CD8-positive, alpha-beta memory T cell (primary cell): ENCODE results near the gene SORCS2. TPM values are rescaled to one million over a fixed set of nuclear protein-coding genes. Genes with fewer than 3 reads are reported as not detected.

Experiments used
- CTCF ChIA-PET: fragments of 350-600 bp; sonication (Branson Sonifier 250); formaldehyde crosslinking; loops from one replicate; lab custom pipeline; 2021; ENCODE audit warnings: antibody characterized with exemption; lab: Charles Lee
- POLR2A ChIA-PET: fragments of 350-600 bp; sonication (Branson Sonifier 250); formaldehyde crosslinking; loops from one replicate; lab custom pipeline; 2021; ENCODE audit warnings: antibody characterized with exemption; lab: Charles Lee
- DNase-seq, 5 donors: peaks; one replicate each; pipeline versions ENCODE4 v3.0.0 to v3.0.0-alpha.2; 2020 to 2022; ENCODE audit warnings: mixed read lengths in 1 of 5
- H3K27ac ChIP-seq: one replicate; pipeline ENCODE4 v1.7.0; 2013; ENCODE audit warnings: low read depth, mild to moderate bottlenecking, low read length, moderate library complexity
- H3K27me3 ChIP-seq: 2 replicates; pipeline ENCODE4 v1.7.0; 2013; ENCODE audit warnings: low read length, mild to moderate bottlenecking; ENCODE audit not compliant: insufficient read depth, poor library complexity, severe bottlenecking
- H3K36me3 ChIP-seq: 2 replicates; pipeline ENCODE4 v1.7.0; 2013; ENCODE audit warnings: mild to moderate bottlenecking, low read length, moderate library complexity; ENCODE audit not compliant: insufficient read depth
- H3K4me1 ChIP-seq: 2 replicates; pipeline ENCODE4 v1.7.0; 2013; ENCODE audit warnings: mild to moderate bottlenecking, low read length, moderate library complexity; ENCODE audit not compliant: insufficient read depth
- H3K4me3 ChIP-seq: 2 replicates; pipeline ENCODE4 v1.7.0; 2013; ENCODE audit warnings: mild to moderate bottlenecking, low read length
- H3K9me3 ChIP-seq: 2 replicates; pipeline ENCODE4 v1.7.0; 2013; ENCODE audit warnings: mild to moderate bottlenecking, low read length
- H3K27ac Mint-ChIP-seq, 8 donors: one replicate each; pipeline ENCODE4 v1.8.0; 2020 to 2021; ENCODE audit warnings: mixed read lengths in 8 of 8, mild to moderate bottlenecking in 6 of 8, inconsistent platforms in 3 of 8, moderate library complexity in 3 of 8
- H3K27me3 Mint-ChIP-seq, 2 donors: one replicate each; pipeline ENCODE4 v1.8.0; 2020 to 2021; ENCODE audit warnings: mixed read lengths in 2 of 2, mild to moderate bottlenecking in 1 of 2, moderate library complexity in 1 of 2
- H3K36me3 Mint-ChIP-seq, 3 donors: one replicate each; pipeline ENCODE4 v1.8.0; 2020 to 2021; ENCODE audit warnings: mixed read lengths in 3 of 3, inconsistent platforms in 1 of 3, mild to moderate bottlenecking in 1 of 3
- H3K4me1 Mint-ChIP-seq, 3 donors: one replicate each; pipeline ENCODE4 v1.8.0; 2020 to 2021; ENCODE audit warnings: mixed read lengths in 3 of 3, inconsistent platforms in 1 of 3, mild to moderate bottlenecking in 1 of 3
- H3K4me3 Mint-ChIP-seq, 7 donors: one replicate each; pipeline ENCODE4 v1.8.0; 2020 to 2021; ENCODE audit warnings: mixed read lengths in 7 of 7, mild to moderate bottlenecking in 6 of 7, moderate library complexity in 4 of 7, inconsistent platforms in 2 of 7
- H3K9me3 Mint-ChIP-seq, 5 donors: one replicate each; pipeline ENCODE4 v1.8.0; 2020 to 2022; ENCODE audit warnings: mixed read lengths in 5 of 5, mild to moderate bottlenecking in 3 of 5, moderate library complexity in 2 of 5, inconsistent platforms in 1 of 5
- polyA plus RNA-seq: library from polyadenylated mRNA; unstranded; fragments of 300-500 nt; fragmentation: Illumina TruSeq; gene quantifications from one replicate; pipeline ENCODE4 v1.2.3, GENCODE V29; 2021
- total RNA-seq, 2 experiments: library from RNA; stranded (reverse); gene quantifications; one replicate each; pipeline ENCODE4 v1.2.3, GENCODE V29; 2021

Gene SORCS2
- total and polyA plus RNA-seq, 3 experiments from 2014 or later: not detected

GRCh38 chr4:7689773-7690693, 497.7 kb downstream of the SORCS2 start:
- H3K4me1 ChIP-seq: no peaks in the 10 kb centered on the region
- H3K27ac Mint-ChIP-seq: no peak overlapping the region
- CTCF ChIA-PET: no interaction called here
- peak in 1 of 5 donors; percentile 12 for DNase-seq
- no peak overlapping the region for H3K27ac ChIP-seq
- no peaks in the 10 kb centered on the region for H3K27me3 ChIP-seq
- H3K4me1 Mint-ChIP-seq: no peaks in the 10 kb centered on the region
- POLR2A ChIA-PET: no interaction called here
- no peaks in the 10 kb centered on the region for H3K36me3 Mint-ChIP-seq
- no peak overlapping the region for H3K4me3 ChIP-seq
- H3K4me3 Mint-ChIP-seq: no peak overlapping the region
- no peaks in the 10 kb centered on the region for H3K9me3 Mint-ChIP-seq
- H3K36me3 ChIP-seq: no peaks in the 10 kb centered on the region
- H3K27me3 Mint-ChIP-seq: peaks cover 0 to 1% of the 10 kb centered on the region in 2 donors
- no peaks in the 10 kb centered on the region for H3K9me3 ChIP-seq

DNA sequence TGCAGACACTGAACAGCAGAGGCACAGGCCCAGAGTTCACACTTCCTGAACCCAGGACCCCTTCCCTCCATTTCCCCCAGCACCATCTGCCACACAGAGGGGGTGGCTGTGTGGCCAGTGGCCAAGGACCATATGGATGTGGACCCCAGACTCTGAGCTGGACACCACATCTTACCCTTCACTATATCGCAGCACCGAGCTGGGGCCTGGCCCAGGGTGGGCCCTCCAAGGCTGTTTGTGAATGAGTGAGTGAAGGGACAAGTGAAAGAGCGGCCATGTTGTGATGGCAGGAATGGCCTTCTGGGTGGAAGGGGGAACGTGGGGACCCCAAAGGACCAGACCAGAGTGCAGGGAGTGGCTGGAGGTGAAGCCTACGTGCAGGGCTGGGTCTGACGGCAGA, 498.7 kb downstream of the SORCS2 start:
- Histone ChIP-seq H3K4me1 (no peaks in the 10 kb centered on the region), H3K9me3 (no peaks in the 10 kb centered on the region), H3K36me3 (no peaks in the 10 kb centered on the region), H3K27me3 (no peaks in the 10 kb centered on the region), H3K4me3 (no peak overlapping the region), H3K27ac (no peak overlapping the region)
- no peaks in the 10 kb centered on the region for H3K4me1 Mint-ChIP-seq
- H3K27ac Mint-ChIP-seq: no peak overlapping the region
- CTCF ChIA-PET: no interaction called here
- POLR2A ChIA-PET: no interaction called here
- DNase-seq: peak in 1 of 5 donors; percentile 30
- peaks cover 0 to 1% of the 10 kb centered on the region in 2 donors for H3K27me3 Mint-ChIP-seq
- no peak overlapping the region for H3K4me3 Mint-ChIP-seq
- H3K36me3 Mint-ChIP-seq: no peaks in the 10 kb centered on the region
- no peaks in the 10 kb centered on the region for H3K9me3 Mint-ChIP-seq

DNA sequence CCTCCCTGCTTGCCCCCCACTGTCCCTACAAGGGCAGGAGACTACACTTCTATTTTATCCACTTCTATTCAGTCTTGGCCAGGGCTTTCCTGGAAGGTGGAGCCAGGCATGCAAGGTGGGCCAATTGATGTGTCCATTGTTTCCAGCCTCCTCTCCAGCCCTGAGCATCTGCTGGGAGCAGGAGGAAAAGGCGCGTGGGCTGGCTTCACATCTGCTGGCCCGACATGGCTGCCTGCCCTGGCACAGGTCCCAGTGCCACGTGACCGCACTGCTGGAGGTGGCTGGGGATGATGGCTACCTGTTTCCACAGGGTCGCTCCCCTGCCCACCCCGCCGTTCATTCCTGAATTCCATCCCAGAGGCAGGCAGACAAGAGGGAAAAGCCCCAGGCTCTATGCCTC, 499.6 kb downstream of the SORCS2 start:
- Histone ChIP-seq H3K9me3 (no peaks in the 10 kb centered on the region), H3K4me3 (no peak overlapping the region), H3K36me3 (no peaks in the 10 kb centered on the region), H3K27ac (no peak overlapping the region), H3K27me3 (no peaks in the 10 kb centered on the region), H3K4me1 (no peaks in the 10 kb centered on the region)
- peaks cover 0 to 1% of the 10 kb centered on the region in 2 donors for H3K27me3 Mint-ChIP-seq
- H3K4me3 Mint-ChIP-seq: no peak overlapping the region
- H3K27ac Mint-ChIP-seq: peak overlapping the region in 1 of 8 donors; percentile 33
- ChIA-PET POLR2A (no interaction called here), CTCF (no interaction called here)
- DNase-seq: no peak
- H3K9me3 Mint-ChIP-seq: no peaks in the 10 kb centered on the region
- H3K36me3 Mint-ChIP-seq: no peaks in the 10 kb centered on the region
- H3K4me1 Mint-ChIP-seq: no peaks in the 10 kb centered on the region

DNA sequence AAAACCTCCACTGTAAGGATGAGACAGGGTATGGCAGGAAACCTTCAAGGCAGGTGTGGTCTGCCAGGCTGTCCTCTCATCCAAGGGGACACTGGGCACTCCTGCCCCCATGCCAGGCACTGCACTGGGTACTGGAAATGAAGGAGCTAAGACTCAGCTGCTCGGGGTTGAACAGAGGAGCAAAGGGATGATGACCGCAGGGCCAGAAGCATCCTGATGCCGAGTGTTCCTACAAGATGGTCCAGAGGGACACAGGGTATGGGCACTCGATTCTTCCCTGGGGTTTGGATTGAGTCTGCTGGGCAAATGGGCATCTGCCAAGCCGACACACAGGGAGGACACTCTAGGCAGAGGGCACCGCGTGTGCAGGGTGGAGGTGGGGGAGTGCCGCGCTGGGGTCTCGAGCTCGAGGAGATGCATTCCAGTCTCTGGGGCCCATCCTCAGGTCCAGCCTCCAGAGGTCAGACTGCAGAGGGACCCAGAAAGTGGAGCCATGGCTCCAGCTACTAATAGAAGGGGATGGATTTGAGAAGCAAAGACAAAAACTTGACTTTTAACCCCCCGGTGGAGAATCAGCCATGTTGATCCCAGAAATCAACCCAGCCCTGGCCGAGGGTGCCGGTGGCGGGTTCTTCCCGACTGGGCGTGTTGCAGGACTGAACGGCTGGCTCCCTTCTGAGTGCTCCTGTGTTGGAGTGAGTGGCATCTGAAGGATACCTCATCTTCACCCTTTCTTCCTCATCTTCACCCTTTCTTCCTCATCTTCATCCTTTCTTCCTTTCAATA, 500.3 kb downstream of the SORCS2 start:
- Histone ChIP-seq H3K4me3 (no peak overlapping the region), H3K27me3 (no peaks in the 10 kb centered on the region), H3K27ac (no peak overlapping the region), H3K36me3 (no peaks in the 10 kb centered on the region), H3K4me1 (no peaks in the 10 kb centered on the region), H3K9me3 (no peaks in the 10 kb centered on the region)
- H3K27me3 Mint-ChIP-seq: peaks cover 1 to 3% of the 10 kb centered on the region in 2 donors
- no peak overlapping the region for H3K4me3 Mint-ChIP-seq
- no peaks in the 10 kb centered on the region for H3K9me3 Mint-ChIP-seq
- ChIA-PET POLR2A (no interaction called here), CTCF (no interaction called here)
- DNase-seq: peak in 1 of 5 donors; percentile 13
- H3K36me3 Mint-ChIP-seq: no peaks in the 10 kb centered on the region
- H3K4me1 Mint-ChIP-seq: no peaks in the 10 kb centered on the region
- H3K27ac Mint-ChIP-seq: no peak overlapping the region

DNA sequence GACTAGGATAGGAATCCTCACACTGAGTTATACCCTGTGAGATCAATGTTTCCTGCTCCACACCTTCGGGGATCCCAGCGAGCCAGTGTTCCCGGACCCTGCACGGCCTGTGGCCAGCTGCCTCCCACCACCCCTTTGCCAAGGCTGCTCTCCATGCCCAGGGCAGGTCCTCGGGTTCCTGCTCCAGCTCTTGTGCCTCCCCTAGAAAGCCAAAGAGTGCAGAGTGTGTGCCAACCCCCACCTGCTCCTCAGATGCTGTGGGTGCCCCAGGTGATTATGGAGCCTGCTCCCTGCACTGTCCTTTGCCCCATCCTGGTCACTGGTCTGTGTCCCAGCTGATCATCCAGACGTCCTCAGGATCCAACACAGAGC, 500.9 kb downstream of the SORCS2 start:
- H3K27ac Mint-ChIP-seq: peak overlapping the region in 1 of 8 donors; percentile 74
- no peaks in the 10 kb centered on the region for H3K4me1 Mint-ChIP-seq
- H3K4me3 Mint-ChIP-seq: no peak overlapping the region
- no peak overlapping the region for H3K4me3 ChIP-seq
- H3K9me3 Mint-ChIP-seq: no peaks in the 10 kb centered on the region
- H3K36me3 ChIP-seq: no peaks in the 10 kb centered on the region
- ChIA-PET CTCF (no interaction called here), POLR2A (no interaction called here)
- peak in 1 of 5 donors; percentile 16 for DNase-seq
- peaks cover 0 to 6% of the 10 kb centered on the region in 2 donors for H3K27me3 Mint-ChIP-seq
- H3K4me1 ChIP-seq: no peaks in the 10 kb centered on the region
- H3K36me3 Mint-ChIP-seq: no peaks in the 10 kb centered on the region
- no peaks in the 10 kb centered on the region for H3K9me3 ChIP-seq
- no peak overlapping the region for H3K27ac ChIP-seq
- no peaks in the 10 kb centered on the region for H3K27me3 ChIP-seq

DNA sequence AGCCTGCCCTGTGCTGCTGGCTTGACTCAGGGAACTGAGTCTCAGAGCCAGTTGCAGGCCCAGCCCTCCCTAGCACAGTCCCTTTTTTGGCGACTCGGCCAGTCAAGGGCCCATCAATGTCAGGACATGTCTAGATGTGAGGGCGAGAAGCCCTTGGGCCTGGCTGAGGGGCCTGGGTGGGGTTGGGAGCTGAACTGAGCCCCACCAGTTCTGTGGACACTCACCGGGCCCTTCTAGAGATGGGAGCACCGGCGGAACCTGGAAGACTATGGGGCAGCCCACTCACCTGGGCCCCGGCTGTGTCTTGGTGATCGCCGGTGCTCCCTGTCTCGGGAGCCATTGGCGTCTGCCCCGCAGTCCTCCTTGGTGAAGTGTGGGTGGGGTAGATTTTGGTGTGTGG, 501.4 kb downstream of the SORCS2 start:
- POLR2A ChIA-PET: no interaction called here
- Mint-ChIP-seq H3K9me3 (no peaks in the 10 kb centered on the region), H3K27ac (no peak overlapping the region), H3K4me1 (peaks cover 0 to 2% (median 0%) of the 10 kb centered on the region in 3 donors), H3K4me3 (no peak overlapping the region), H3K36me3 (no peaks in the 10 kb centered on the region), H3K27me3 (peaks cover 3 to 11% of the 10 kb centered on the region in 2 donors)
- Histone ChIP-seq H3K4me3 (no peak overlapping the region), H3K27ac (no peak overlapping the region), H3K36me3 (no peaks in the 10 kb centered on the region), H3K4me1 (no peaks in the 10 kb centered on the region), H3K9me3 (no peaks in the 10 kb centered on the region), H3K27me3 (no peaks in the 10 kb centered on the region)
- peak in 1 of 5 donors; percentile 26 for DNase-seq
- CTCF ChIA-PET: no interaction called here

DNA sequence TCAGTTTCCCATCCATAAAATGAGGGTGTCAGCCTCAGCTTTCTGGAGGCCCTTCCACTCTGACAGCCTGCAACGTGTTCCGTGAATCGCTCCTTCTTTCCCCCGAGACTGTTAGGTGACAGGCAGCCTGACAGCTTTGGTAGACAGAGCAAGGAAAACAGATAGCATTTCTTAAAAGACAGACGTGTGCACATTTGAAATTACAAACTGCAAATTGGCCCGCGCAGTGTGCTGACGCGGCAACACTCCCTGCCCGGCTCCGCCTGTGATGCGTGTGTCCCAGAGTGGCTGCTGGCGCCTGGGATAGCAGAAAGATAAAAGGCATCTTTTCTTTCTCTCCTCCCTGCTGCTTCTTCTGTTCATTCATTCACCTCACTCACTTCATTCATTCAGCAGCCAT, 502.0 kb downstream of the SORCS2 start:
- ChIA-PET POLR2A (no interaction called here), CTCF (no interaction called here)
- no peak overlapping the region for H3K27ac ChIP-seq
- no peaks in the 10 kb centered on the region for H3K27me3 ChIP-seq
- no peaks in the 10 kb centered on the region for H3K9me3 ChIP-seq
- Mint-ChIP-seq H3K9me3 (no peaks in the 10 kb centered on the region), H3K4me1 (peaks cover 0 to 2% (median 0%) of the 10 kb centered on the region in 3 donors), H3K4me3 (no peak overlapping the region), H3K36me3 (no peaks in the 10 kb centered on the region), H3K27ac (no peak overlapping the region), H3K27me3 (peaks cover 3 to 13% of the 10 kb centered on the region in 2 donors)
- no peaks in the 10 kb centered on the region for H3K36me3 ChIP-seq
- DNase-seq: peak in 1 of 5 donors; percentile 21
- H3K4me3 ChIP-seq: no peak overlapping the region
- H3K4me1 ChIP-seq: no peaks in the 10 kb centered on the region

- CTCF ChIA-PET: no interaction called here
- no peaks in the 10 kb centered on the region for H3K9me3 Mint-ChIP-seq
- peaks cover 0 to 2% (median 0%) of the 10 kb centered on the region in 3 donors for H3K4me1 Mint-ChIP-seq
- H3K4me1 ChIP-seq: no peaks in the 10 kb centered on the region
- H3K27me3 ChIP-seq: no peaks in the 10 kb centered on the region
- H3K36me3 Mint-ChIP-seq: no peaks in the 10 kb centered on the region
- no peaks in the 10 kb centered on the region for H3K36me3 ChIP-seq
- POLR2A ChIA-PET: no interaction called here
- H3K9me3 ChIP-seq: no peaks in the 10 kb centered on the region
- no peak overlapping the region for H3K4me3 ChIP-seq
- H3K4me3 Mint-ChIP-seq: no peak overlapping the region
- DNase-seq: no peak
- H3K27ac ChIP-seq: no peak overlapping the region
- peak overlapping the region in 1 of 8 donors; percentile 17 for H3K27ac Mint-ChIP-seq
- H3K27me3 Mint-ChIP-seq: peaks cover 4 to 23% of the 10 kb centered on the region in 2 donors
These were observed 505.0 kb downstream of the SORCS2 start for GRCh38 chr4:7697343-7697742.
